ENCODE measurements around the gene NFIL3.
"Not testable (repeated sequence)": the region's sequence is repeated elsewhere in the genome, so short reads cannot be mapped to it uniquely, and the experiment has no call there.

Gene NFIL3

GRCh38 chr9:91423785-91424402 is at the start of gene NFIL3:
TSS of gene NFIL3 (minus strand) at chr9:91423832. CDS start at chr9:91410734, 13,098 bp downstream.
- DNase-seq, result peak; percentile 88

- DNase-seq, result not testable (repeated sequence)
Observed at GRCh38 chr9:91471524-91471923, 47.9 kb upstream of the NFIL3 start.

DNA sequence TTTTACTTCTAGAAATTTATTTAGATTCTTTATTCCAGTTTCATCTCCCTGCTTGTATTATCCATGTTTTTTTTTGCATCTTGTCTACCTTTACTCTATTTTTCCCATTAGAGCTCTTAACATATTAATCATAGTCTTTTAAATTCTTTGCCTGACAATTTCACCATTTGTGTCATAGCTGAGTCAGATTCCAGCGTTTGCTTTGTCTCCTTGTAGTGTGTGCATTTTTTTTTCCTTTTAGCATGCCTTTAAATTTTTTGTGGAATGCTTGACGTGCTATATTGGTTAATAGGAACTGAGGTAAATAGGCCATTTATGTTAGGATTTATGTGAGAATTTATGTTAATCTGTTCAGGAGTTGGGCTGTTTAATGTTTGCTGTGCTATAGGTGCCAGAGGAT is 41.8 kb upstream of the NFIL3 start:
- no peak for DNase-seq

GRCh38 chr9:91458906-91459305 is 35.3 kb upstream of the NFIL3 start:
- no peak for DNase-seq

GRCh38 chr9:91452844-91453243 is 29.2 kb upstream of the NFIL3 start:
- no peak for DNase-seq

GRCh38 chr9:91451431-91452270 is 28.0 kb upstream of the NFIL3 start:
- no peak for DNase-seq

GRCh38 chr9:91445135-91445534 is 21.5 kb upstream of the NFIL3 start:
- no peak for DNase-seq

DNA sequence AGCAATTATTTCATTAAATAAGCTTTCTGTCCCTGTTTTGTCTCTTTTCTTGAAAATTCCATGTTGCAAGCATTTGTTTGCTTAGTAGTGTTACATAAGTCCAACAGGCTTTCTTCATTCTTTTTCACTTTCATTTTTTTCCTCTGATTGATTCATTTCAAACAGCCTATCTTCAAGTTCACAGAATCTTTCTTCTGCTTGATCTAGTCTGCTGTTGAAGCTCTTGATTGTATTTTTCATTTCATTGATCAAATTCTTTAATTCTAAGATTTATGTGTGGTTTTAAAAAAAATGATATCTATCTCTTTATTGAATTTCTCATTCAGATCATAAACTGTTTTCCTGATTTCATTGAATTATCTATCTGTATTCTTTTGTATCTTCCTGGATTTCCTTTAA is 20.4 kb upstream of the NFIL3 start:
- DNase-seq, result no peak

GRCh38 chr9:91443321-91443993 is 19.8 kb upstream of the NFIL3 start:
- DNase-seq, result no peak

- DNase-seq, result no peak
Observed at GRCh38 chr9:91436841-91437240, 13.2 kb upstream of the NFIL3 start.

- DNase-seq, result no peak
Observed at GRCh38 chr9:91433180-91433579, 9.5 kb upstream of the NFIL3 start.

DNA sequence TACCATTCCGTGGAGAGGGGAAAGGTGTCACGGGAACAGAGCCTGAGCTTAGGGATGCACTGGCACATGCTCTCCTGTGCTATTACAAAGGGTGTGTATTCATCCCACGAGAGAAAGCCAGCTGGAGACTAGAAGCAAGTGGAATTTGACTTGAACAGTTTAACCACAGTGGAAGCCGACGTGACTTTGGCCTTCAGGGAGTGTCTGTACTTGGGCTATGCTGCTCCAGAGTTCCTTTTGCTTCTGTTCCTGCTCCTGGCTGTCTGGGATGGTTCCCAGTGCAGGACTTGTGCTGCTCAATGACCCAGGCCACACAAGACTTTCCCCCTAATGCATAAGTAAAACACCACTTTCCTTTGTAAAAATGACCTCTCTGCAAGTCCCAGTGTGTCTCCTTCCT is 7.9 kb upstream of the NFIL3 start:
- no peak for DNase-seq

DNA sequence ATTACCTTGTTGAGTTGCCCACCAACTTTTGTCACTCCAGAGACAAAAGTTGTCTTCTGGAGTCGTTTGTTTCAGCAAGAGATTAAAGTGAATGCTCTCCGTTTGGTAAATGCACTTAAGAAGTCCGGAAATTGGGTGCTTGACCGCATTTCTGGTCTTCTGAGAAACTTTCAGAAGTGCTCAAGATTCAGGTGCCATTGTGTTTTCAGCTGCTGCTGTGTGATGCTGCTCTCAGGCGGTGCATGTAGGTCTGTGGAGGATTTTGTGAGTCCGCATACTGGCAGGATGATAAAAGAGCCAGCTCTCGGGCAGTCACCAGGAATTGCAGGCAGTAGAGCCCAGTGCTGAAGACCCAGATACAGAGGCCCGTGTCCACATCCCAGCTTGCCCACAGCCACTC is 5.9 kb upstream of the NFIL3 start:
- no peak for DNase-seq

DNA sequence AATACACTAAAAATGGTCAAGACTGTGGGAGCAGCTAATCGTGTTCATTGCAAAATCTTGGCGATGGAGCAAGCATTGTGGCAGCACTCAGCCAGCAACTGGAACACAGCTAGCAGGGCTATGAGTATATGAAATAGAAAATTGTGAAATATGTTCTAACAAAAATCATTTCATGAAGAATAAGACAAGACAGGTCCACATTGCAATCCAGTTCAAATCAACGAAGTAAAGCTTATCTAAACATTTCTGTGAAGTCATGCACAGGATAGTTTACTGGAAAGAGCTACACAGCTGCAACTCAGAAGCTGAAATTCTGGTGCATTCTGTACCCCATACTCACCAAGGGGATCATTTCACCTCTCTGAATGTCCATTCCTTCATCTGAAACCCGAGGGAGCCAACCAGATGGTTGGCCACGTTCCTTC is 5.3 kb upstream of the NFIL3 start:
- DNase-seq, result no peak

GRCh38 chr9:91428436-91428835 is 4.8 kb upstream of the NFIL3 start:
- no peak for DNase-seq

DNA sequence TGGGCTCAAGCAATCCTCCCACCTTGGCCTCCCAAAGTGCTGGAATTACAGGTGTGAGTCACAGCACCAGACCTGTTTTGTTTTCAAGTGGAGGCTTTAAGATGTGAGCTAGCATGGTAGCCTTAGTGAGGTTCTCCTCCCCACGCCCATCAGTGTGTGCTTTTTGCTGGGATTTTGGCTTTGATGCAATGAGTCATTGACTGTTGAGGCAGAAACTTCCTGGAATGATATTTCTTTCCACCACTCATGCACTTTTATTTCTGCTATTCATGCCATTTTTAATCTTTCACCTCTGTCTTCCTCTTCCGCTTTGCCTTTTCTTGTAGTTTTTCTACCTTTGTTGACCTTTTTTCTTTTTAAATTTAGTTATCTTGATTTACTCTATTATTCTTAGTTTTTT is 4.2 kb upstream of the NFIL3 start:
- DNase-seq, result no peak

- no peak for DNase-seq
Observed at GRCh38 chr9:91426123-91426745, 2.6 kb upstream of the NFIL3 start.

DNA sequence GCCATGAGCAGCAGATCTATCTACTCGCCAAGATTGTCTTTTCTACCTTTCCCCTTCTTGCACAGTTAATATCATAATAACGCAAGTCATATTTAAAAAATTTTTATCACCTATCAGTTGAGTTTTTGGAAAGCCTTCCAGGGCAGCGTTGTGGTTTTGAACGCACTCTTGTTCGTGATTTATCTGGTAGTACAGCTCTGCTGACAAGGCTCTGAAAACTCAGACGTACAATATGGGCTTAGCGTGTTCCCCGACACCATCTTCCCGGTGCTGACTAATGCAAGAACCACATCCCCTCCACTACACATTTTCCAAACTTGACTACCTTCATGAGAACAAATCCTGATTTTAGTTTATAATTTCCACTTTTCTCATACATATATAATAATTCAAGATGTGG is 1.6 kb upstream of the NFIL3 start:
- DNase-seq, result no peak

DNA sequence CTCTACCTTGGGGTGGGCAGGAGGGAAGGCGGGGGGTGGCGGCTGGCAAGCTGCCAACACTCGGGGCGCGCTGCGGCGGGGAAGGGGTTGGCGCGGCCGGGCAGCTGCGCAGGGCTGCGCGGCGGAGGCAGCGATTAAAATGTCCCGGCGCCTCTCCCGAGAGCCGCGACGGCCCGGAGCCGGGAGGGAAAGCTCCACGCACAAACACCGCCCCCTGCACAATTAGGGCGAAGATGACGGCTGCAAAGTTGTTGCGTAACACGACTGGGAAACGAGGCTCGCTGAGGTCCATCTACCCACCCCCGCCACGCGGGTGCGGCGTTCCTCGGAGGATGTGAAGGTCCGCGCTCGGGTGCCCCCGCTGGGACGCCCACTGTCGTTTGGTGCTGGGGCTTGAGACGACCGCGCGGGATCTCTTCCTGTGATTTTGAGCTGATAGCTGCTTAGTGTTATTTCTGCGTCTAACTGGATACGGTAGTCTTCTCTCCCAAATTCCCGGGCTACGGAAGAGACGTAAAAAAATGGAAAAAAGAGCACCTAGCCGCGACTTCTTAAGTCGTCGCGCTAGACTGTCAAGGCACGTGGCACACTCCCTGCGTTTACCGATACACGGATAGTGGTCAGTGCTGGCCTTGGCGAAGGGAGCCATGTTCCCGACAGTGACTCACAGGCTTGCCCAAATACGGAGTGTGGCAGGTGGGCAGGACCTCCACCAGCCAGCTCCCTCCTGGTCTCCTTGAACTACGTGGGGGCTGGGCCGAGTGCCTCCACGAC is 958 bp upstream of the NFIL3 start:
- no peak for DNase-seq

DNA sequence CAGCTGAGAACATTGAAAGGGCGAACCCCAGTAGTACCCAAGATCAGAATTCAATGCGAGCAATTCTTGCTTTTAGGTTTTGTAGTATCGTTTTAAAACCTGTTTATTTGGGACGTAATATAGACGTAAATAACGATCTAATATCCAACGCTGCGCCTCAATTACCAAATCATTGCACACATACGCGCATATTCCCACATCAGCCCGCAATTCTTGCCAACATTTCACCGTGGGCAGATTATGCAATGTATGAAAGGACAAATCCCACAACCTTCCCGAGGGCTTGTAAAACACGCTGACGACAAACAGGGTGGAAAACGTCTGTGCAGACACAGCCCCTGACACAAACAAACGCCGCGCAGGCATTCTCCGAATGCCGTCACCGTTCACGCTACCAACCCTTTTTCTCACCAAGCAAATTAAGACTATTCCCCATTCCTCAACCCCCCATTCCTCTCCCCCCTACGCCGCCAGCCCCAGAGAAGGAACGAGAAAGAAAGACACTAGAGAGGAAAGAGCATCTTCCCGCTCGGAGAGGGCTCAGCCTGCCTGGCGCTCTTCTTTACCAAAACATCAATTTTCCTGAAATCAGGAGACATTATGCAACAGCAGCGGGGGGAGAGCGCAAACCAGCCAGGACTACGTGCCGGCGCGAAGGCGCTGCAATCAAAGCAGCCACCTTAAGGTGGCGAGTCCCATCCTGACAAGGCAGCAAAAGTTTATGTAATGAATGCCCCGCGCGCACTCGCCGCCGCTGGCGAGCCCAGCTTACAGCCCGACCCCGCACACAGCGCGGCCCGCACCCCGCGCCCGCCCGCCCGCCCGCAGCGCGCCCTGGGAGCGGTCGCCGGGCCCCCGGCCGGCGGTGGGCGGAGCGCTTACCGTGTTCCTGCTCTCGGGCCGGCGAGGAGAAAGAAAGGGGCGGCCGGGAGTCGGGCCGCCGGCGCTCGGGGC is 597 bp downstream of the NFIL3 start:
- peak; percentile 64 for DNase-seq

DNA sequence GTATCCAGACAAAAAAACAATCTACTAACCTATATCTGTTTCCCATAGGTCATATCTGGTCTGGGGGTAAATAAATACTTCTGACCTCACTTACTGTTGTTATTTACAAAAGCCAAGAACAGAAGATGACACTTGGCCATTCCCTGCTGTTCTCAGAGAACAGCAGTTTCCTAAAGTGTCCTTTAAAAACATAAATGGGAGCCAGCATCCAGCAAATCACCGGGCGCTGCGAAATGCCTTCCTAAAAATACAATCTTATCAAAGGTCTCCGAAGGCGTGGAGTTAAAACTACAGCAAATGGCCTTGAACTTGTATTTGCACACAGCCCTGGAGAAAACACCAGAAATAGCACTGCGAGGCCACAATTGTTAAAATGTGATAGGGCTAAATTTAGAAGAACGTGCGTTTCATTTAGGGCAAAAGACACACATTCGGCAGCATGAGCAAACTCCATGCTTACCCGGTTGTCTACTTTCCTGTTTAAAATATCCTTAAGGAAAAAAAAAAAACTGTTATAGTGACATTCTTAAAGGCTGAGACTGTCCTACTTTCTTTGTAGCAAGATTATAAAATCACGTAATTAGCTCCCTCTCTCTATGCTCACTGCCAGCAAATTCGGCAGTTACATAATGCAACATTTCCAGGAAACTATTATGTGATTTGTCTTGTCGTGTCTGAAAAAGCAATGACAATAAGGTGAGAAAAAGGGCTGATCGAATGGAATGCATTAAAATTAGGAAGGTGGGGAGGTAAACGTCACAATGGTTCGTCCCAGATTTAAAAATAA is 1.5 kb downstream of the NFIL3 start:
- no peak for DNase-seq

Data from 8988T (cell line).